ENCODE measurements around the gene TRMT10B. TPM values are rescaled to one million over a fixed set of nuclear protein-coding genes. Genes with fewer than 3 reads are reported as not detected.

TRMT10B gene
- total and polyA plus RNA-seq, 2 donors from 2014 or later: 5.2 to 12.4 TPM

DNA sequence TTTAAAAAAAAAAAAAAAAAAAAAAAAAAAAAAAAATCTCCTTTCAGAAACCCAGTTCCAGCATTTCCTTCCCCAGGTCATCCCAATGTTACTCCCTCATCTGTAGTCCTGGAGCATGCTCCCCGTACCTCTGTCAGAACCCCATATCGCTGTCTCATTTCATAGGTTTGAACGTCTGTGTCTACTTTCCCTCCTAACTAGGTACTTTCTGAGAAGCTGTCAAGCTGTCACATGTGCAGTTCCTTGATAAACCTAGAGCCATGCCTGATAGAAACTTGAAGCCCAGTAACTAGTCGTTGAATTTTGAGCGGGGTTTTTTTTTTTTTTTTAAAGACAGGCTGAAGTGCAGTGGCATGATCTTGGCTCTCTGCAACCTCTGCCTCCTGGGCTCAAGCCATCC, 15.7 kb downstream of the TRMT10B start:
- Histone ChIP-seq H3K4me3 (ENCODE audit: low read length in 3 of 3) (no peak overlapping the region), H3K27me3 (ENCODE audit: control insufficient read depth, insufficient read depth, low read length) (no peaks in the 10 kb centered on the region), H3K9me3 (ENCODE audit: control insufficient read depth in 2 of 3, insufficient read depth in 1 of 3, low read length in 3 of 3) (no peaks in the 10 kb centered on the region), H3K36me3 (ENCODE audit: control insufficient read depth in 2 of 3, insufficient read depth in 3 of 3, low read length in 3 of 3) (peaks cover 0 to 3% (median 2%) of the 10 kb centered on the region in 3 donors), H3K4me1 (ENCODE audit: control insufficient read depth in 2 of 3, insufficient read depth in 2 of 3, low read depth in 1 of 3, low read length in 3 of 3) (no peaks in the 10 kb centered on the region), H3K9ac (ENCODE audit: low read length in 3 of 3) (no peak overlapping the region), H3K27ac (ENCODE audit: low read depth in 2 of 2, low read length in 2 of 2) (no peak overlapping the region)
- intact Hi-C loops (cut with DNase I): no loop called here
- TF ChIP-seq, protein P1, sequence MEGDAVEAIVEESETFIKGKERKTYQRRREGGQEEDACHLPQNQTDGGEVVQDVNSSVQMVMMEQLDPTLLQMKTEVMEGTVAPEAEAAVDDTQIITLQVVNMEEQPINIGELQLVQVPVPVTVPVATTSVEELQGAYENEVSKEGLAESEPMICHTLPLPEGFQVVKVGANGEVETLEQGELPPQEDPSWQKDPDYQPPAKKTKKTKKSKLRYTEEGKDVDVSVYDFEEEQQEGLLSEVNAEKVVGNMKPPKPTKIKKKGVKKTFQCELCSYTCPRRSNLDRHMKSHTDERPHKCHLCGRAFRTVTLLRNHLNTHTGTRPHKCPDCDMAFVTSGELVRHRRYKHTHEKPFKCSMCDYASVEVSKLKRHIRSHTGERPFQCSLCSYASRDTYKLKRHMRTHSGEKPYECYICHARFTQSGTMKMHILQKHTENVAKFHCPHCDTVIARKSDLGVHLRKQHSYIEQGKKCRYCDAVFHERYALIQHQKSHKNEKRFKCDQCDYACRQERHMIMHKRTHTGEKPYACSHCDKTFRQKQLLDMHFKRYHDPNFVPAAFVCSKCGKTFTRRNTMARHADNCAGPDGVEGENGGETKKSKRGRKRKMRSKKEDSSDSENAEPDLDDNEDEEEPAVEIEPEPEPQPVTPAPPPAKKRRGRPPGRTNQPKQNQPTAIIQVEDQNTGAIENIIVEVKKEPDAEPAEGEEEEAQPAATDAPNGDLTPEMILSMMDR (IDR thresholded peaks at IDR 0.05; ENCODE audit: borderline replicate concordance, extremely low read depth, insufficient read depth): no peak
- DNase-seq: no peak
- FAIRE-seq: no peak

DNA sequence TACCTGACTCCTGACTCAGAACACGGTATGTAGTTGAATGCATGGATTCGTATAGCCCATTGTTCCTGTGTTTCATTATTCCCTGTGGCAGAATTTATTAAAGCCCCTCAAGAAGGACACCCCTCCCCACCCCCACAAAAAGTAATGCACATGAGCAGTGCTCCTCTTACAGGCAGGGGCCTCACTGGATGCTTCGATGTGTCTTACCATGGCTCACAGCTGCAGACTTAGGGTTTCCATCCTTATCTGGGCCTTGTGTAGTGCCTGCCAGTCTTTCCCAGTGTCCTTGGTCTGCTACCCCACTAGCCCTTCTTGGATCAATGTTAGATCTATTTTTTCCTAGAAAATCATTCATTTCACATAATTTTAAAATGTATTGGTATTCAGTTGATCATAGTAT, 16.4 kb downstream of the TRMT10B start:
- DNase-seq (no peak), FAIRE-seq (no peak)
- Histone ChIP-seq H3K27ac (ENCODE audit: low read depth in 2 of 2, low read length in 2 of 2) (no peak overlapping the region), H3K36me3 (ENCODE audit: control insufficient read depth in 2 of 3, insufficient read depth in 3 of 3, low read length in 3 of 3) (peaks cover under 1 to 3% (median 2%) of the 10 kb centered on the region in 3 donors), H3K4me1 (ENCODE audit: control insufficient read depth in 2 of 3, insufficient read depth in 2 of 3, low read depth in 1 of 3, low read length in 3 of 3) (no peaks in the 10 kb centered on the region), H3K9ac (ENCODE audit: low read length in 3 of 3) (no peak overlapping the region), H3K9me3 (ENCODE audit: control insufficient read depth in 2 of 3, insufficient read depth in 1 of 3, low read length in 3 of 3) (no peaks in the 10 kb centered on the region), H3K27me3 (ENCODE audit: control insufficient read depth, insufficient read depth, low read length) (no peaks in the 10 kb centered on the region), H3K4me3 (ENCODE audit: low read length in 3 of 3) (no peak overlapping the region)
- TF ChIP-seq, protein P1 (IDR thresholded peaks at IDR 0.05; ENCODE audit: borderline replicate concordance, extremely low read depth, insufficient read depth): no peak
- intact Hi-C loops (cut with DNase I): no loop called here

DNA sequence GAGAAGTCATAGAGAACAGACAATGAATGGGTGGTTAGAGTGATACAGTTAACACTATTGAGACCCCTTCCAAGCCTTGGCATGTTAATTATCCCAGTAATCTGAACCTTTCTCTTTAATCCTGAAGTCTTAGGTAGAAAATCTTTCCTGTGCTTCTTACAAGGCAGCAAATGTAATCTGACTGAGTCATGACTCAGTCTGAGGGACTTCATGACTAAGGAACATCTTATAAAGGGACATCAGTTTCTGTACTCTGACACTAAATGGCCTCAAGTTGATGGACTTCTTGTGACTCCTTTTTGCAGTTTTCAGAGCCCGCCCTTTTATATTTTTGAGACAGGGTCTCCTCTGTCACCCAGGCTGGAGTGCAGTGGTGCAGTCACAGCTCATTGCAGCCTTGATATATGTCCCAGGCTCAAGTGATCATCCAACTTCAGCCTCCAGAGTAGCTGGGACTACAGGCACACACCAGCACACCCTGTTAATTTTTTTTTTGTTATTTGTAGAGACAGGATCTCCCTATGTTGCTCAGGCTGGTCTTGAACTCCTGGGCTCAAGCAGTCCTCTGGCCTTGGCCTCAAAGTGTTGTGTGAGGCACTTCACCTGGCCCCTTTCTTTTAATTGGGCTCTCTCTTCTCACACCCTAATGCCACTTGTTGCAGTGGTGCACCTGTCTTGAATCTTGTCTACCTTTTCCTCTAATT, 21.8 kb downstream of the TRMT10B start:
- FAIRE-seq (no peak), DNase-seq (no peak)
- H3K27me3 ChIP-seq (ENCODE audit: control insufficient read depth, insufficient read depth, low read length): no peaks in the 10 kb centered on the region
- TF ChIP-seq, protein P1 (IDR thresholded peaks at IDR 0.05; ENCODE audit: borderline replicate concordance, extremely low read depth, insufficient read depth): no peak
- no peak overlapping the region for H3K27ac ChIP-seq (ENCODE audit: low read depth in 2 of 2, low read length in 2 of 2)
- H3K4me3 ChIP-seq (ENCODE audit: low read length in 3 of 3): no peak overlapping the region
- H3K4me1 ChIP-seq (ENCODE audit: control insufficient read depth in 2 of 3, insufficient read depth in 2 of 3, low read depth in 1 of 3, low read length in 3 of 3): no peaks in the 10 kb centered on the region
- H3K9ac ChIP-seq (ENCODE audit: low read length in 3 of 3): no peak overlapping the region
- H3K36me3 ChIP-seq (ENCODE audit: control insufficient read depth in 2 of 3, insufficient read depth in 3 of 3, low read length in 3 of 3): peaks cover 2 to 19% (median 15%) of the 10 kb centered on the region in 3 donors
- H3K9me3 ChIP-seq (ENCODE audit: control insufficient read depth in 2 of 3, insufficient read depth in 1 of 3, low read length in 3 of 3): no peaks in the 10 kb centered on the region
- intact Hi-C loops (cut with DNase I): no loop called here
